ENCODE results near the gene EDIL3.

DNA sequence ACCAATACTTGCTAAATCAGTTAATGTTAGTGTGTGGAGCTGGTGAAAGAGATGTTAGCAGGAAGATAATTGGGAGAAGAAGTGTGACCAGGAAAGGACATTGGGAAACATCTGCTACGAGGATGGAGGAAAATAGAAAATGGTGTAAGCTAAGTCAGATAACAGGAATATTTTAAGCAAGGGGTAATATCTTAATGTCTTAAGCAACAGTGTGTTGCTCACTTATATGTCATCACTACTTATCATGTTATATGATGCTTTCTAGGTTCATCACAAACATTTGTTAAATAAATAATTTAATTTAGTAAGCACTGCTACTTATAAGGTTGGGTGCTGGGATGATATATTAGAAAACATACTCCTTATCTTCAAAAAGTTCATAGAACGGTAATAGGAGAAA, 326.1 kb downstream of the EDIL3 start:
- TF ChIP-seq POLR2A (IDR thresholded peaks at IDR 0.05; ENCODE audit: low read depth, low read length) (no peak), POLR2AphosphoS5 (IDR thresholded peaks at IDR 0.05; ENCODE audit: low read depth, low read length) (no peak)
